ENCODE measurements around the gene GLS. TPM values are rescaled to one million over a fixed set of nuclear protein-coding genes. Genes with fewer than 3 reads are reported as not detected.

GLS gene
- total and polyA plus RNA-seq, 2 of the 13 experiments (the other 11 are each of a cell fraction or from before 2014, with no cell fraction given), result 78.6 to 183 TPM

- TF ChIP-seq CSRNP1 (CRISPR knock-in tag; IDR thresholded peaks at IDR 0.05) (no peak), AKNA (CRISPR knock-in tag; IDR thresholded peaks at IDR 0.05; ENCODE audit: borderline replicate concordance) (no peak), ZNF800 (CRISPR knock-in tag; IDR thresholded peaks at IDR 0.05) (no peak)
Observed at GRCh38 chr2:191009541-191010374, 129.1 kb downstream of the GLS start (continued).

Measured in HepG2 (cell line).